T47D (cell line): ENCODE measurements around the gene ATP6V0C.

Experiments
- DNase-seq, 2 experiments: peaks; one replicate each; pipeline versions ENCODE4 v3.0.0 to v3.0.0-alpha.2; 2011 to 2012; ENCODE audit warnings: low read depth in 1 of 2, low spot score in 1 of 2
- JUND ChIP-seq: IDR thresholded peaks from 2 replicates; pipeline ENCODE4 v1.6.1; 2012; ENCODE audit warnings: low read depth
- in situ Hi-C: cut with HindIII; loops from 2 replicates; pipeline ENCODE4 v1.10.0; 2016; ENCODE audit warnings: low sequenced_read_pairs, low pct_unique_long_range_greater_than_20kb

The ATP6V0C gene

DNA sequence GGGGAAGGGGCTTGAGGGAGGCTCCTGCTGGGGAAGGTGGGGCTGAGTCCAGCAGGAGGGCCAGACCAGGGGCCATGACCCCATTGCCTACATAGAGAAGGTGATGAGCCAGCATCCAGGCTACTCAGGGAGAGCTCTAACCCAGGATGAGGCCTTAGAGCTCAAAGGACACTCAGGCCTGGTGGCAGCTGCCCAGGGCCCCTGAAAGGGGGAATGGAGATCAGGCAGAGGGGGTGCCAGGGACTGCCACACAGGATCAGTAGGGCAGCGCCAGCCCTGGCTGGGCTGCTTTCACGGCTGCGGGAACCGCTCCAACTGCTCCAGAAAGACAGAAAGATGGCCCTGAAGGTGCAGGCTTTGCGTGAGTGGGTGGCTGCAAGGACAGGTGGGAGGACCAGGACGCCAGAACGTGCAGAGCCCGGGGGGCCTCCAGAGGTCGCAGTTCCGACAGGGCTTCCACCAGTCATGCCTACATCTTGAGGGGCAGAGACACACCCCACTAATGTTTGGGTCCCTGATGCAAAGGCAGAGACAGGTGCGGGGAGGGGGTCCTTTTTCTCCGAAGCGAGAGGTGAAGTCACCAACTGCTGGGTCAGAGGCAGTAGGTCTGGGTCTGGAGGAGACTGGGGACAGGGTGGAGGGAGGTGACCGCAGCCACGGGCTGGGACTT lies 882 bp upstream of the ATP6V0C start:
- in situ Hi-C loops = no loop called here
- DNase-seq = no peak
- TF ChIP-seq JUND = no peak

DNA sequence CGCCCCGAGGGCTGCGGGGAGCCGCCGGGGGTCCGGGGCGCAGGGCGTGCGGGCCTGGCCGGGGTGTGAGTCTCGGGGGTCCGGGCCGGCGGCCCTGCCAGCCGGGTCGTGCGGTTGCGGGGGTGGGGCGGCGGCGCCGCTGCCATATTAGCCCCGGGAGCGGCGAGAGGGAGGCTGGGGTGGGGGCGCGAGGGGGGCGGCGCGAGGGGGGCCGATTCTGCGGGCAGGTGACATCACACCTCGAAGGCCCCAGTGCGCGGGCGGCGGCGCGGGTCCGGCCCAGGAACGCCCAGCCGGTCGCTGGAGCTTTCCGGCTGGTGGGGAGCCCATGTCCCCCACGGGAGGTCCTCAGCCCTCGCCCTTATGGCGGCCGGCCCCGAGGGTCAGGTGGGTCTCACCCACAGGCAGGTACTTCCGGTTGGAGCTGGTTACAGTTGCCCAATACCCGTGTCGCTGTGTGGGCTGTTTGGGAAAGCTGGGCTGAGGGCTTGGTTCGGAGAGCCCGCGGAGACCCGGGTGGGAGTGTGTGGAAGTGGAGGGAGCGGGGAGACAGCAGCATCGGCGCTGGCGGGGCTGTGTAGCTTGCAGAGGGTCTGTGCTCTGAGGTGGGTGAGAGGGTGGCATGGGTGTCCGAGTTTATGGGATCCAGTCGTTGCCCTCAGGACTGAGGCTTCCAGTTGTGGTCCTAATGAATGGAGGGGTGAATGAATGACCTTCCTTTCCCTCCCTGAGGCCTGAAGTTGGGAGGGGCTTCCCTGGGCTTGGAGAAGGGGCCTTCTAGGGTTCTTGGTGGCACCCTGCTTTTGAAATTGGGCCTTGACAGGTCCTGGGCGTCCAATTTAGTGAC lies 804 bp downstream of the ATP6V0C start:
- DNase-seq = no peak
- in situ Hi-C loops = no loop called here
- TF ChIP-seq JUND = no peak

DNA sequence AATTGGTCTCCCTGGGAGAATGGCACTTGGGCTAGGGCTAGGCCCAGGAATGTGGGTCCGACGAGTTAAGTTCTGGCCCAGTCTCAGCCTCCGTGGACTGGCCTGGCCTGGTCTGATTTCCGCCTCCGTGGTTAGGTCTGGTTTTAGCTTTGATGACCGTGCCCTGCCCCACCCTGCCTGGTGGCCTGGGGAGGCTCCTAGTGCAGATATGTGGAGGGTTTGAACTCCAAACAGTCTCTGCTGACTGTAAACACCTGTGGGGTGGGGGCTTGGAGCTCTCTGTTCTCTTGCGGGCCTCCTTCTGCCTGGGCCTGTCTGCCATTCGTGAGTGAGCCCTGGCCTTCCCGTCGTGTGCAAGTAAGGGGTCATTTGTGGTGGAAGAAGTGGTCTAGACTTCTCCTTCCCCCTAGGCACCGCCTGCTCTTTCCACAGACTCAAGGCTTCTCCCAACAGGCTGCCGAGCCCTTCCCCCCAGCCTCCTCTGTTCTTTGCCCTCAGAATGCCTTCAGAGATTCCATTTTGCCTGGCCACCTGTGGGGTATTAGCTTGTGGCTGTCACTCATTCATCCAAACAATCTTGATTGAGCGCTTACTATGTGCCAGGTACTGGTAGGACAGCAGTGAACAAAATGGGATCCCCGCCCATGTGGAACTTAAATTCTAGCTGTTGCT lies 1.6 kb downstream of the ATP6V0C start:
- no peak for TF ChIP-seq JUND
- no peak for DNase-seq
- in situ Hi-C loops = no loop called here

- DNase-seq = no peak
- in situ Hi-C loops = no loop called here
- TF ChIP-seq JUND = no peak
Measured at GRCh38 chr16:2516391-2517240, 2.9 kb downstream of the ATP6V0C start.

DNA sequence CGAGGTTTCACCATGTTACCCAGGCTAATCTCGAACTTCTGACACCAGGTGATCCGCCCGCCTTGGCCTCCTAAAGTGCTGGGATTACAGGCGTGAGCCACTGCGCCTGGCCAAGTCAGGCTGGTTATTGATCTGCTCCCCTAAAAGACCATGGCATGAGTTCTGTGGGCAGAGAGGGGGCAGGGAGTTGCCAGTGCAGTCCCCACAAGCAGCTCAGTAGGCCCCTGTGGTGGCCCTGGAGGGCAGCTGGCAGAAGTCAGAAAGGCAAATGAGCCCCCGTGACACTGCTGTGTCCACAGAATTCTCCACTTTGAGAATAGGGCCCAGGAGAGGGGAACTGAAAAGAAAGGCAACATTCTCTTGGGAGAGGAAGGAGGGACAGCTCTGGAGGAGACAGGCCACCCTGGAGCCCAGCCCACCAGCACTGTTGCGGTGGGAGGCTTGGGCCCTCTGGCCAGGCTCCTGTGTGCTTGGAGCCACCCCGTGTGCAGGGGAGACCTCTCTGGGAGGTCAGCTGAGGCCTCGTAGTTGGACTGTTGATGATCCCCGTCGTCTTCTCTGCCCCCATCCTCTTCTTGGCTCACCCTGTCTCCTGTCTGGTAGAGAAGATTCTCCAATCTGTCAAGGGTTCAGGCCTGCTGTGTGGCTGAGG lies 4.3 kb downstream of the ATP6V0C start:
- no peak for DNase-seq
- no peak for TF ChIP-seq JUND
- in situ Hi-C loops = no loop called here

GRCh38 chr16:2518823-2519710 lies 5.3 kb downstream of the ATP6V0C start:
- in situ Hi-C loops = no loop called here
- TF ChIP-seq JUND = no peak
- DNase-seq = no peak

DNA sequence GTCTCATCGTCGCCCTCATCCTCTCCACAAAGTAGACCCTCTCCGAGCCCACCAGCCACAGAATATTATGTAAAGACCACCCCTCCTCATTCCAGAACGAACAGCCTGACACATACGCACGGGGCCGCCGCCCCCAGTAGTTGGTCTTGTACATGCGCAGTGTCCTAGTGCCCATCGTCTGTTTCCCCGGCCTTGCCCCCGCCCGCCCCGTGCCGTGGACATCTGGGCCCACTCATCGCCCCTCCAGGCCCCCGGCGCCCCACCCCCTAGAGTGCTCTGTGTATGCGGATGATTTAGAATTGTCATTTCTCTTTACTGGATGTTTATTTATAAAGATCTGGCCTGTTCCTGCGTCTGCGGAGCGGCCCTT lies 5.9 kb downstream of the ATP6V0C start:
- DNase-seq = no peak
- in situ Hi-C loops = no loop called here
- TF ChIP-seq JUND = no peak

DNA sequence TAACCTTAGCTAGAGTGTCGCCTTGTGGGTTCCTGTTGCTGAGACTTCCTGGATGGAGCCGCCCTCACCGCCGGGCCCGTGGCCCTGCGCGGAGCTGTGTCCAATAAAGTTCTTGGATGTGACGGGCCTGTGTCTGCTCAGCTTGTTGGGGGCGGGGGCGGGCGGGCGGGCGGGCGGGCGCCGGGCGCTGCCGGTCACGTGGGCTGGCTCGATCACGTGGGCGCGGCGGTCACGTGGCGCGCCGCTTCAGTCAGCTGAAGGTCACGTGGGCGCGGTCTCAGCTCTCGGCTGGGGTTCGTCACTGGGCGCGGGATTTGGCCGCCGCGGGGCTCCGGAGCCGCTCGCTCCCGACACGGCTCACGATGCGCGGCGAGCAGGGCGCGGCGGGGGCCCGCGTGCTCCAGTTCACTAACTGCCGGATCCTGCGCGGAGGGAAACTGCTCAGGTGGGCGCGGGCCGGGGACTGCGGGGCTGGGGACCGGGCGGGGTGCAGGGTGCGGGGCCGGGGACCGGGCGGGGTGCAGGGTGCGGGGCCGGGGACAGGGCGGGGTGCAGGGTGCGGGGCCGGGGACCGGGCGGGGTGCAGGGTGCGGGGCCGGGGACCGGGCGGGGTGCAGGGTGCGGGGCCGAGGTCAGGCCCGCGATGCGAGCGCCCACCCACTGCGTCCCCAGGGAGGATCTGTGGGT lies 6.5 kb downstream of the ATP6V0C start, which contains the start of gene AMDHD2:
AMDHD2 (plus strand) TSS at position 275 of the 687 bp plus-strand sequence; CDS start at position 363, 88 bp downstream.
- DNase-seq = peak; percentile 95 to 97
- no peak for TF ChIP-seq JUND
- in situ Hi-C loops = no loop called here

- in situ Hi-C loops = no loop called here
- no peak for DNase-seq
- TF ChIP-seq JUND = no peak
Measured at GRCh38 chr16:2520784-2521531, 7.2 kb downstream of the ATP6V0C start.

DNA sequence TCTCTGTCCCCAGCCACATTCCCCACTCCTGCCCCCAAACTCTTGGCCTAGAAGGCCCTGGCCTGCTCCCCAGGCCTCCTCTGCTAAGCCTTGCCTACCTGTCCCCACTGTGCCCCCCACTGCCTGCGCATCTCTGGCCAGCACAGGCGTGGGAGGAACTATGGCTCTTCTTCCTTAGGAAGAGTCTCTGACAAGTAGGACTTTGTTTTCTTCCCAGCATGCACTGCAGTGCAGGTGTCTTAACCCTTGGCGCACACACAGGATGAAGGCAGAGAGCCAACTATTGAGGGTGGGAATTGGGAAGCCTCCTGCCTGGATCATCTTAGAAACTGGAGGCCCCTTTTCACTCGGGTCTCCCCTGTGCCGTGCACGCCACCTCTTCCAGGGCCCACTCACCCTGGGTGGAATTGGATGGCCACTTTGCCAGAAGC lies 10.1 kb downstream of the ATP6V0C start:
- TF ChIP-seq JUND = no peak
- no peak for DNase-seq
- in situ Hi-C loops = no loop called here
